AG04449 (cell line): ENCODE measurements around the gene R3HDM2.

Experiments
- CTCF ChIA-PET: fragments of 350-600 bp; formaldehyde crosslinking; extraction: SDS; loops from one replicate; lab custom pipeline; 2021; ENCODE audit warnings: antibody characterized with exemption; lab: Yijun Ruan, JAX
- POLR2A ChIA-PET: fragments of 400-600, 350-600 bp; formaldehyde crosslinking; extraction: SDS; loops from one replicate; lab custom pipeline; 2020; ENCODE audit warnings: antibody characterized with exemption, inconsistent platforms; lab: Yijun Ruan, JAX
- DNase-seq: peaks from one replicate; pipeline ENCODE4 v3.0.0-alpha.2; 2010; ENCODE audit warnings: low read depth, low spot score
- H3K4me3 ChIP-seq: 2 replicates; pipeline ENCODE4 v1.5.1; 2011; ENCODE audit warnings: low read depth, mild to moderate bottlenecking, control low read depth, low read length
- CTCF ChIP-seq: IDR thresholded peaks from one replicate; pipeline ENCODE4 v1.5.1; 2011; ENCODE audit warnings: mild to moderate bottlenecking, moderate library complexity, low read length, control low read depth, inconsistent platforms; ENCODE audit not compliant: insufficient read depth; ENCODE audit errors: missing control alignments

The R3HDM2 gene

GRCh38 chr12:57262126-57262822 is 168.6 kb downstream of the R3HDM2 start:
- no peak for TF ChIP-seq CTCF
- no peak overlapping the region for H3K4me3 ChIP-seq
- ChIA-PET CTCF (interaction anchor here (0.9 to 38.5 kb wide), 9 partner anchors 8 to 195 kb away, joined by 3 to 880 read pairs (median 31); partner anchors contain the start of genes GLI1, INHBE and STAC3), POLR2A (no interaction called here)
- no peak for DNase-seq

GRCh38 chr12:57261428-57261865 is 169.4 kb downstream of the R3HDM2 start:
- no peak for TF ChIP-seq CTCF
- H3K4me3 ChIP-seq: no peak overlapping the region
- DNase-seq: no peak
- ChIA-PET CTCF (interaction anchor here (0.9 to 38.5 kb wide), 10 partner anchors 8 to 196 kb away, joined by 3 to 880 read pairs (median 8); partner anchors contain the start of genes GLI1, INHBE and STAC3), POLR2A (interaction anchor here (0.6 to 1.0 kb wide), 2 partner anchors 11 to 32 kb away, joined by 3 read pairs; partner anchors contain the start of gene SHMT2)

- H3K4me3 ChIP-seq: no peak overlapping the region
- TF ChIP-seq CTCF: no peak
- CTCF ChIA-PET: interaction anchor here (1.2 to 38.5 kb wide), 8 partner anchors 9 to 197 kb away, joined by 3 to 880 read pairs (median 6); partner anchors contain the start of genes GLI1, INHBE and STAC3
- no peak for DNase-seq
- POLR2A ChIA-PET: interaction anchor here (1.5 kb wide), 1 partner anchor 198 kb away, joined by 5 read pairs; no protein-coding TSS in a partner anchor
Measured at GRCh38 chr12:57260366-57260765, 170.5 kb downstream of the R3HDM2 start.

- H3K4me3 ChIP-seq: no peak overlapping the region
- ChIA-PET POLR2A (interaction anchor here (1.5 kb wide), 1 partner anchor 199 kb away, joined by 5 read pairs; no protein-coding TSS in a partner anchor), CTCF (interaction anchor here (0.6 to 38.5 kb wide), 8 partner anchors 8 to 198 kb away, joined by 3 to 880 read pairs (median 5); partner anchors contain the start of genes GLI1, INHBE and STAC3)
- TF ChIP-seq CTCF: no peak
- no peak for DNase-seq
Measured at GRCh38 chr12:57258977-57259970, 171.6 kb downstream of the R3HDM2 start.

- ChIA-PET CTCF (interaction anchor here (1.1 to 38.5 kb wide), 3 partner anchors 9 to 201 kb away, joined by 3 to 880 read pairs (median 135); partner anchors contain the start of genes GLI1 and INHBE), POLR2A (interaction anchor here (0.6 kb wide), 1 partner anchor 133 kb away, joined by 3 read pairs; no protein-coding TSS in a partner anchor)
- no peak for DNase-seq
- H3K4me3 ChIP-seq: no peak overlapping the region
- no peak for TF ChIP-seq CTCF
Measured at GRCh38 chr12:57255916-57256315, 174.9 kb downstream of the R3HDM2 start.
